AG09319 (cell line): ENCODE data around the gene ACSBG1.

Experiments
- DNase-seq: peaks from one replicate; pipeline ENCODE4 v3.0.0-alpha.2; 2010; ENCODE audit warnings: low read depth; ENCODE audit errors: extremely low read depth
- TF ChIP-seq, protein P1 (sequence below): IDR thresholded peaks from 2 replicates; pipeline ENCODE4 v1.5.1; 2011; ENCODE audit warnings: low read depth, mild to moderate bottlenecking, inconsistent platforms, low read length, moderate library complexity

Gene ACSBG1

GRCh38 chr15:78203346-78204225 lies 30.8 kb downstream of the ACSBG1 start:
- TF ChIP-seq, protein P1, sequence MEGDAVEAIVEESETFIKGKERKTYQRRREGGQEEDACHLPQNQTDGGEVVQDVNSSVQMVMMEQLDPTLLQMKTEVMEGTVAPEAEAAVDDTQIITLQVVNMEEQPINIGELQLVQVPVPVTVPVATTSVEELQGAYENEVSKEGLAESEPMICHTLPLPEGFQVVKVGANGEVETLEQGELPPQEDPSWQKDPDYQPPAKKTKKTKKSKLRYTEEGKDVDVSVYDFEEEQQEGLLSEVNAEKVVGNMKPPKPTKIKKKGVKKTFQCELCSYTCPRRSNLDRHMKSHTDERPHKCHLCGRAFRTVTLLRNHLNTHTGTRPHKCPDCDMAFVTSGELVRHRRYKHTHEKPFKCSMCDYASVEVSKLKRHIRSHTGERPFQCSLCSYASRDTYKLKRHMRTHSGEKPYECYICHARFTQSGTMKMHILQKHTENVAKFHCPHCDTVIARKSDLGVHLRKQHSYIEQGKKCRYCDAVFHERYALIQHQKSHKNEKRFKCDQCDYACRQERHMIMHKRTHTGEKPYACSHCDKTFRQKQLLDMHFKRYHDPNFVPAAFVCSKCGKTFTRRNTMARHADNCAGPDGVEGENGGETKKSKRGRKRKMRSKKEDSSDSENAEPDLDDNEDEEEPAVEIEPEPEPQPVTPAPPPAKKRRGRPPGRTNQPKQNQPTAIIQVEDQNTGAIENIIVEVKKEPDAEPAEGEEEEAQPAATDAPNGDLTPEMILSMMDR, result no peak
- no peak for DNase-seq

- TF ChIP-seq, protein P1, result no peak
- DNase-seq, result no peak
Measured at GRCh38 chr15:78201281-78202190, 32.8 kb downstream of the ACSBG1 start.

GRCh38 chr15:78200276-78200930 lies 34.0 kb downstream of the ACSBG1 start:
- DNase-seq, result no peak
- TF ChIP-seq, protein P1, result no peak

- no peak for DNase-seq
Measured at GRCh38 chr15:78197632-78198031, 36.7 kb downstream of the ACSBG1 start.

DNA sequence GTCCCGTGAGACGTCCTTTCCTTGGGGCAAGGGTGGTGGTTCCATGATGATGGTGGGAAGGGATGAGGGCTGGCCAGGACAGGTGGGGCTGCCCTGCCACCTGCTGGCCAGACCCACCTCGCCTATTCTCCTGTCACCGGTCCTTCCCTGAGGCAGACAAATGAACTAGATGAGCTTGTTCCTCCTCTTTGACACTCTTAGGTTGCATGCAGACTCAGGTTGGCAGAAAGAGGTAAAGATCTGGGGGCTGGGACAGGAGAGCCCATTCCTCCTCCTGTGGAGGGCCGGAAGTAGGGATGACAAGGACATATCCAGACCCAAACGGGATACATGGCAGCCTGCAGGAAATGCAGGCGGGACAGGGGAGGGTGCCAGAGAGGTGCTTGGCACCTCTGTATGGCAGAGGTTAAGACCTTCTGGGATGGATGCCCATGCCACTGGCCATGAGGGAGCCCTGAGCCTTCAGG lies 38.6 kb downstream of the ACSBG1 start:
- no peak for DNase-seq
- TF ChIP-seq, protein P1, result peak; percentile 49

More at GRCh38 chr15:78197632-78198031, 36.7 kb downstream of the ACSBG1 start:
- TF ChIP-seq, protein P1, result no peak

DNA sequence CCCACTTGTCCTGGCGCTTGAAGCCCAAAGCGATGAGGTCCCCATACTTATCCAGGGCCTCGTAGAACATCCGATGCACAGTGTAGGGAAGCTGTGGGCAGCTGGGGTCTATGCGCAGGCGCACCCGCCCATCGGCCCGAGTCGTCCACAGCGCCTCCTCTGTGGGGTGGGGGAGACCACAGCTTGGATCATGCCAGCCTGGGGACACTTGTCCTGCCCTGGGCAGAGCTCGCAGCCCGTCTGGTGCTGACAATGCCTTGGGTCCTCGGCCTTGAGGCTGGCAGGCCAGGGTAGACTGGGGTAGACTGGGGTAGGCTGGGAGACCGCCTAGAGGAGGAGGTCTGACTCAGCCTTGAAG lies 39.8 kb downstream of the ACSBG1 start:
- no peak for DNase-seq

More for the DNA sequence above, 39.8 kb downstream of the ACSBG1 start:
- TF ChIP-seq, protein P1, result no peak
